GM19328 (cell line): ENCODE results near the gene DPH3.

ENCODE experiments used
- ATAC-seq: cut with Tn5 transposase; IDR thresholded peaks from one replicate; pipeline ENCODE4 v1.9.1; 2021; ENCODE audit warnings: mild to moderate bottlenecking, moderate library complexity; ENCODE audit not compliant: unreplicated experiment

Gene DPH3

GRCh38 chr3:16294844-16295243, 30.1 kb upstream of the DPH3 start:
- ATAC-seq, result no peak

DNA sequence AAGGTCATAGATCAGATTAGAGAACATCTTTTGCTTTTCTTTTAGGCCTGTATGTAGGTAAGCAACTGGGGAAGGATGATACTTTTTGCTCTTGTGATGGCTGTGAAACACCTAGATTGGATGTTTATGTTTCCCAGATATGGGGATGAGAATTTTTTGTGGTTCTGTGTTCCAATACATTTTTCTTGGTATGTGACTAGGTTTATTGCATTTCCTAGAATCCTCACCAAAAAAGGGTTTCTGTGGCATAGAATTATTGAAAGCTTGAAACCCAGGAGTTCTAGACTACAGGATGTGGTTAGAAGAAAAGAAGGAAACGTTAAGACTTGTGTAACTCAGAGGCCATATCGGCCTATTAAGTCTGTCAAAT, 26.1 kb upstream of the DPH3 start:
- no peak for ATAC-seq

- ATAC-seq, result no peak
These were observed 25.5 kb upstream of the DPH3 start for GRCh38 chr3:16290007-16290826.

DNA sequence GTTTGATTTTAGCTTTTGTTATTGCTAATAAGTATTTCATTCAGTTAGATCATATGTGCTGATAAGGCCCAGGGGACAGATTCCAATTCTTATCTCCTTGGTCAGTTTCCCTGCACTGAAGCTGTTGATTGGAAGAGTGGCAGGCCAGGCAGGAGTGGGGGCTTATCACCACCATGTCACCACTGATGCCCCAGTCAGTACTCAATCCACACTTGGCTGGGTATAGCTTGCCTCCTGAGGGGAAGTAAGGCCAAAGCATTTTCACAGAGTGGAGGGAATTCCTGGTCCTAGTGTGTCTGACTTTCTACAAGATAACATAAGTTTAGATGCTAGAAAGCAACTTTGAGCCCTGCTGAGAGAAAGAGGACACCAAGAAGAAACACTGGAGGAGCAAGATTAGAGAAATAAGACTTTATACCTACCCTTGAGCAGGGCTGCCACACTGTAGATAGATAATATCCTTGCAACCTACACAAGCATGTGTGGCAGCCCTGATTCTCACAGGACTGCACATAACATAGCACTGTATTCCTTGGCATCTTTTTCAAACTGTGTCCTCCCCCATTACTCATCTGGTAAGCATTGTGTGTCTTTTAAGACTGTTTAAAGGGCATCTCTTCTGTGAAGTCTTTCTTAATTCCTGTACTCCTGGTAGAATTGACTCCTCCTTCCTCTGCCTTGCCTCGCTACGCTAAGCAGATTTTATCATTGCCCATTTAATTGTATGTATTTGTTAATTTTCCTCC, 24.6 kb upstream of the DPH3 start:
- ATAC-seq, result no peak

GRCh38 chr3:16288664-16289063, 23.9 kb upstream of the DPH3 start:
- ATAC-seq, result no peak

GRCh38 chr3:16286751-16287543, 22.2 kb upstream of the DPH3 start:
- no peak for ATAC-seq

GRCh38 chr3:16286161-16286560, 21.4 kb upstream of the DPH3 start:
- ATAC-seq, result peak; percentile 52

GRCh38 chr3:16284633-16285032, 19.9 kb upstream of the DPH3 start:
- ATAC-seq, result no peak

DNA sequence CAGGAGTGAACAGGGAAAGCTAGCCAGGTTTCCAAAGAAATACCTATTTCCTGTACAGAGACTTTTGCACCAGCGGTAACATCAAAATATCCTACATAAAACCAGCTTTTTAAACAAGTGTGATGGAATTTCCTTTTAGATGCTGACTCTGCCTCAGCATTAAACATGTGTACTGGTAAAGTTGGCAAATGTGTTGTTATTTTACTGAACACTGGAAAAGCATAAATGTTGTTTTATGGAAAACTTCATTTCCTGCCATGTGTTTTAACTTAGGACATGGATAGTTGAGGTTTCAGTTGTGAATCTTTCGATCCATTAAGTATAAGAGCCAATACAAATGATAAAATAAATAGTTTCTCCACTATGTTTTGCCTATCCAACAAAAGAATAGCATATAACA, 15.9 kb upstream of the DPH3 start:
- no peak for ATAC-seq

- no peak for ATAC-seq
These were observed 14.5 kb upstream of the DPH3 start for GRCh38 chr3:16279010-16279801.

DNA sequence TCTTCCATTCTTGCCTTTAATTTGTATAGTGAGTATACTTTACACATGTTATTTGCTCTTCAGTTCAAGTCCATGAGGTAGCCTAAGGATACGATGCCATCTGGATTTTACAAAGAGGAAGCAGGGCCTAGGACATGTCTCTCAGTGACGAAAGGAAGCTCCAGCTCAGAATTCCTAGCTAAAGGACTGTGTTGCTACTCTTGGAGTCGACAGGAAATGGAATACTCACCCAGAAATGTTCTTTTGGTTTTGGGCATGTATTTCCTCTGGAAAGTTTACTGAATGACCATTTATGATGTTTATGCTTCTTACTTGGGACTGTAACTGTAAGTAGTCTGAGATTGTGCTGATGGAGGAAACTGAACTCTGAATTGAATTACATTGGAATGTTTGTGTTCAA, 12.7 kb upstream of the DPH3 start:
- ATAC-seq, result no peak

DNA sequence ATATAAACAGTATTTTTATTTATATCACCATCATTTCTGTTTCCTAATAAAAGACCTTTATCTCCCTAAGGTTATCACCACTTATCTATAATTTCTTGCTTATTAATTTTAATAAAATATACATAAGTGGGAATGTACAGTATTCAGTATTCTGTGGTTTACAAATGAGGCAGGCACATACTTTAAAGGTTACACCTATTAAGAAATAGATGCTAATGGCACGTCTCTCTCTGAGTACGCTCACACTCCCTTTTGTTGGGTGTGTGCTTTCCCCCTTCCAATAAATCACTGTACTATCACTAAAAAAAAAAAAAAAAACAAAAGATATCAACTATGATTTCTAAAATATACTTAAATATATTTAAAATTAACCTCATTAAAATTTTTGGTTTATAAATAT, 9.1 kb upstream of the DPH3 start:
- no peak for ATAC-seq

DNA sequence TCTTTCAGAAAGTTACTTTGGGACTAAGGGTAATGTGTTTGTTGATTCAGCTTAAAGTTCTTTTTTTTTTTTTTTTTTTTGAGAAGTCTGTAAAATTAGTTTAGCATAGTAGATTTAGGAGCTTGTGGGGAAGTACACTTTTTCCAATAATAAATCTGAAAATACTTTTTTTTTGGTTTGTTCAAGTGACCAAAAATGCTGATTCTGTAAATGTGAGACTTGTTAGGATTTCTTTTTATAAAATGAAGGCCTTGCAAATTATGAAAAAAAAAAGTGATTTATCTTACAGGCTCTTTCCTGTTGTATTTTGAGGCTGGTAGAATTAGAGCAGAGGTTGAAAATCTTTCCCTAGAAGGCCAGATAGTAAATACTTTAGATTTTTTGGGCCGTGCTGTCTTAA, 7.8 kb upstream of the DPH3 start:
- no peak for ATAC-seq

GRCh38 chr3:16270855-16271254, 6.1 kb upstream of the DPH3 start:
- no peak for ATAC-seq

- ATAC-seq, result no peak
These were observed 2.0 kb upstream of the DPH3 start for GRCh38 chr3:16266714-16267113.

- no peak for ATAC-seq
These were observed 678 bp upstream of the DPH3 start for GRCh38 chr3:16265455-16265786.

GRCh38 chr3:16264174-16264707, 502 bp downstream of the DPH3 start:
- peak; percentile 1 for ATAC-seq

- no peak for ATAC-seq
These were observed 2.6 kb downstream of the DPH3 start for GRCh38 chr3:16262174-16262573.

GRCh38 chr3:16260046-16260445, 4.7 kb downstream of the DPH3 start:
- ATAC-seq, result no peak

GRCh38 chr3:16258866-16259265, 5.9 kb downstream of the DPH3 start:
- no peak for ATAC-seq

- ATAC-seq, result no peak
These were observed 6.6 kb downstream of the DPH3 start for GRCh38 chr3:16258177-16258576.
